Calu3 (cell line): Measurements from ENCODE around the gene ELF3. TPM values are rescaled to one million over a fixed set of nuclear protein-coding genes. Genes with fewer than 3 reads are reported as not detected.

Experiments
- BruUV-seq: library from RNA; stranded (reverse); fragments of 400-500 nt; replicated peaks from 2 replicates; lab custom pipeline; 2021; lab: Mats Ljungman, UMichigan
- CTCF ChIA-PET: fragments of 300-600 bp; sonication (Branson Sonifier 250); formaldehyde crosslinking; loops from one replicate; lab custom pipeline; 2022; ENCODE audit warnings: antibody characterized with exemption; lab: Charles Lee
- DNase-seq: peaks from one replicate; pipeline ENCODE4 v3.0.0; 2022
- H3K27ac Mint-ChIP-seq: one replicate; pipeline ENCODE4 v1.8.0; 2022; ENCODE audit warnings: mixed read lengths; ENCODE audit not compliant: unreplicated experiment
- H3K27me3 Mint-ChIP-seq: one replicate; pipeline ENCODE4 v1.8.0; 2022; ENCODE audit warnings: mixed read lengths; ENCODE audit not compliant: unreplicated experiment
- H3K36me3 Mint-ChIP-seq: one replicate; pipeline ENCODE4 v1.8.0; 2022; ENCODE audit warnings: mild to moderate bottlenecking, moderate library complexity, mixed read lengths; ENCODE audit not compliant: insufficient read depth, unreplicated experiment
- H3K4me1 Mint-ChIP-seq: one replicate; pipeline ENCODE4 v1.8.0; 2022; ENCODE audit warnings: mild to moderate bottlenecking, low read depth, mixed read lengths; ENCODE audit not compliant: unreplicated experiment
- H3K4me3 Mint-ChIP-seq: one replicate; pipeline ENCODE4 v1.8.0; 2022; ENCODE audit warnings: mild to moderate bottlenecking, low read depth, moderate library complexity, mixed read lengths; ENCODE audit not compliant: unreplicated experiment
- H3K9me3 Mint-ChIP-seq: one replicate; pipeline ENCODE4 v1.8.0; 2022; ENCODE audit warnings: low read depth, mixed read lengths; ENCODE audit not compliant: unreplicated experiment
- CTCF ChIP-seq: fragments of 200-600 bp; IDR thresholded peaks from one replicate; pipeline ENCODE4 v1.8.0; 2022; ENCODE audit warnings: antibody characterized with exemption; ENCODE audit not compliant: unreplicated experiment
- intact Hi-C: fragments of 100-400 bp; cut with micrococcal nuclease; formaldehyde crosslinking; loops from one replicate; pipeline ENCODE4 v1.10.0; 2022; ENCODE audit not compliant: unreplicated experiment
- total RNA-seq: library from RNA; stranded (reverse); gene quantifications from 2 replicates; pipeline ENCODE4 v1.2.3, GENCODE V29; 2022

ELF3 gene
- total RNA-seq, 1 experiment from 2014 or later, result 830 TPM

DNA sequence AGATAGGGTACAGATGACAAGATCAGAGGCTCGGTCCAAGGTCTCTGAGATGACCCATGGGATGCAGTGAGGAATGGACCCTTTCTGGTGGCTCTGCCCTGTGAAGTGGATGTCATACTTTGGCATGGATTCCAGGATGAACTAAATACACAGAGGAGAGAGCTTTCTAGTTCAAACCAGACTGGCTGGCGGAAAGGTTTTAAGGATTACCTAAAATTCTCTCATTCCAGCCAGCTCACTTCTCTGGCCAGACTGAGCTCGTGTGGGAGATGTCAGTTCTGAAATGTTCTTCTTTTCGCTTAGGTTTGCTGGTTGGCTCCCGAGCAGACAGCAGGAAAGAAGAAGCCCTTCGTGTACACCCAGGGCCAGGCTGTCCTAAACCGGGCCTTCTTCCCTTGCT lies 21.8 kb upstream of the ELF3 start:
- CTCF ChIA-PET, result interaction anchor here (0.6 to 1.6 kb wide), 3 partner anchors 12 to 83 kb away, joined by 3 read pairs; no protein-coding TSS in a partner anchor
- H3K36me3 Mint-ChIP-seq, result peaks cover 40% of the 10 kb centered on the region
- no peaks in the 10 kb centered on the region for H3K9me3 Mint-ChIP-seq
- TF ChIP-seq CTCF, result no peak
- no peaks in the 10 kb centered on the region for H3K27me3 Mint-ChIP-seq
- H3K4me1 Mint-ChIP-seq, result peaks cover 9% of the 10 kb centered on the region
- no peak overlapping the region for H3K4me3 Mint-ChIP-seq
- intact Hi-C loops, result no loop called here
- DNase-seq, result no peak
- no TSS peak for BruUV-seq
- no peak overlapping the region for H3K27ac Mint-ChIP-seq

GRCh38 chr1:201989354-201990128 lies 20.8 kb upstream of the ELF3 start:
- no peak overlapping the region for H3K4me3 Mint-ChIP-seq
- H3K36me3 Mint-ChIP-seq, result peaks cover 47% of the 10 kb centered on the region
- intact Hi-C loops, result loop anchor here (10.0 kb wide), 1 partner anchor 325 kb away; no protein-coding TSS in a partner anchor
- H3K4me1 Mint-ChIP-seq, result peaks cover 2% of the 10 kb centered on the region
- no peak for DNase-seq
- H3K27ac Mint-ChIP-seq, result no peak overlapping the region
- no peaks in the 10 kb centered on the region for H3K9me3 Mint-ChIP-seq
- H3K27me3 Mint-ChIP-seq, result no peaks in the 10 kb centered on the region
- no peak for TF ChIP-seq CTCF
- CTCF ChIA-PET, result interaction anchor here (1.3 kb wide), 1 partner anchor 11 kb away, joined by 3 read pairs; no protein-coding TSS in a partner anchor
- BruUV-seq, result no TSS peak

DNA sequence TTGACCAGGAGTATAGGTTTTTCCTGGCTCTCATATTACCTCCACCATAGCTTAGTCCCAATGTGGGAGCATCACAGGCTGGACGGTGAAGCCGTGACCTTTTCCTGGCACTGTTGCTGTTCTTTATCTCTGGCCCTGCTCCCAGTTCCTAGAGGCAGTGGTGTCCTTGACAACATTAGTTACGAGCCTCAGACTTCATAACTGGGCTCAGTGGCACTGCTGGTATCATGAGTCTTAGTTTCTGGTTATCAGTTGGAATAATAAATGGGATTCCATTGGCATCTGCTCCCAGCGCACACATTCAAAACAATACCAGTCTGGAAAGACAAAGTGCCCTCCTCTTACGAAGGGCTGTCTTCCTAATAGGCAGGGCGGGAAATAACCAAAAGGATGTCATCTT lies 20.0 kb upstream of the ELF3 start:
- H3K4me3 Mint-ChIP-seq, result no peak overlapping the region
- no peaks in the 10 kb centered on the region for H3K4me1 Mint-ChIP-seq
- H3K27ac Mint-ChIP-seq, result no peak overlapping the region
- H3K27me3 Mint-ChIP-seq, result no peaks in the 10 kb centered on the region
- no peak for TF ChIP-seq CTCF
- DNase-seq, result no peak
- no TSS peak for BruUV-seq
- CTCF ChIA-PET, result no interaction called here
- intact Hi-C loops, result loop anchor here (10.0 kb wide), 1 partner anchor 324 kb away; no protein-coding TSS in a partner anchor
- H3K36me3 Mint-ChIP-seq, result peaks cover 48% of the 10 kb centered on the region
- H3K9me3 Mint-ChIP-seq, result no peaks in the 10 kb centered on the region

- Mint-ChIP-seq H3K27ac (no peak overlapping the region), H3K9me3 (no peaks in the 10 kb centered on the region), H3K4me3 (no peak overlapping the region), H3K4me1 (no peaks in the 10 kb centered on the region), H3K36me3 (peaks cover 57% of the 10 kb centered on the region), H3K27me3 (no peaks in the 10 kb centered on the region)
- intact Hi-C loops, result loop anchor here (1.0 to 10.0 kb wide), 2 partner anchors 120 to 315 kb away; no protein-coding TSS in a partner anchor
- DNase-seq, result peak; percentile 65
- BruUV-seq, result no TSS peak
- peak; percentile 85 for TF ChIP-seq CTCF
- CTCF ChIA-PET, result interaction anchor here (0.5 to 1.8 kb wide), 26 partner anchors 8 to 155 kb away, joined by 3 to 29 read pairs (median 4); partner anchors contain the start of genes ELF3, GPR37L1 and RNPEP
Observed at GRCh38 chr1:201999625-202000238, 10.7 kb upstream of the ELF3 start.
